K562 treated with DMSO at 1 percent for 24 hours (cell line): ENCODE results near the gene MMP2. TPM values are rescaled to one million over a fixed set of nuclear protein-coding genes. Genes with fewer than 3 reads are reported as not detected.

Source experiments
- total RNA-seq: library from RNA; unstranded; fragments of 300-600 nt; gene quantifications from 2 replicates; pipeline ENCODE4 v1.2.3, GENCODE V29; 2022; ENCODE audit warnings: low read depth; ENCODE audit not compliant: insufficient read depth

Gene MMP2
- 0.06 TPM in 1 of 2 replicates, not detected in the other for total RNA-seq

GRCh38 chr16:55478827-55479429 lies at the start of gene MMP2:
Gene MMP2 (plus strand): TSS chr16:55479198. CDS start chr16:55479480, 282 bp downstream.

GRCh38 chr16:55508941-55509931 lies 30.2 kb downstream of the MMP2 start, which contains the start of gene LPCAT2:
Gene LPCAT2 (plus strand): TSS chr16:55509072. CDS start chr16:55509182, 110 bp downstream.

Other genes with a start within 250 kb of the MMP2 start
- gene IRX6, start 155.0 kb upstream of the MMP2 start, total RNA-seq, result 0.61 and 0.69 TPM in 2 replicates
- 8.4 and 10.7 TPM in 2 replicates for gene LPCAT2, start 29.9 kb downstream of the MMP2 start, total RNA-seq
- not detected in 2 replicates for gene CAPNS2, start 87.5 kb downstream of the MMP2 start, total RNA-seq
- gene SLC6A2, start 176.8 kb downstream of the MMP2 start, total RNA-seq, result 0.10 TPM in 1 of 2 replicates, not detected in the other